HEK293T (cell line): ENCODE results near the gene DOK4.

Source experiments
- BHLHE40 ChIP-seq: fragments of 450-650 bp; IDR thresholded peaks from 2 replicates; pipeline ENCODE4 v1.6.1; 2016; ENCODE audit warnings: mild to moderate bottlenecking, moderate library complexity, borderline replicate concordance
- ELF4 ChIP-seq: fragments of 450-650 bp; IDR thresholded peaks from 2 replicates; pipeline ENCODE4 v1.6.1; 2017; ENCODE audit warnings: antibody characterized with exemption
- FOXK2 ChIP-seq: fragments of 450-650 bp; IDR thresholded peaks from 2 replicates; pipeline ENCODE4 v1.6.1; 2016; ENCODE audit warnings: mild to moderate bottlenecking
- FOXM1 ChIP-seq: fragments of 450-650 bp; IDR thresholded peaks from 2 replicates; pipeline ENCODE4 v1.6.1; 2017; ENCODE audit warnings: mild to moderate bottlenecking, borderline replicate concordance
- HDGF ChIP-seq: fragments of 450-650 bp; IDR thresholded peaks from 2 replicates; pipeline ENCODE4 v1.6.1; 2017; ENCODE audit warnings: antibody characterized with exemption, borderline replicate concordance
- L3MBTL2 ChIP-seq: fragments of 450-650 bp; conservative IDR thresholded peaks from 2 replicates; pipeline ENCODE4 v1.6.1; 2016; ENCODE audit warnings: mild to moderate bottlenecking
- LEF1 ChIP-seq: fragments of 450-650 bp; IDR thresholded peaks from 2 replicates; pipeline ENCODE4 v1.6.1; 2017; ENCODE audit warnings: mild to moderate bottlenecking, borderline replicate concordance
- SP1 ChIP-seq: fragments of 450-650 bp; IDR thresholded peaks from 2 replicates; pipeline ENCODE4 v1.6.1; 2017
- SUZ12 ChIP-seq: fragments of 450-650 bp; IDR thresholded peaks from 2 replicates; pipeline ENCODE4 v1.6.1; 2016; ENCODE audit warnings: mild to moderate bottlenecking
- TARDBP ChIP-seq: fragments of 450-650 bp; IDR thresholded peaks from 2 replicates; pipeline ENCODE4 v1.6.1; 2016
- ZNF384 ChIP-seq: fragments of 450-650 bp; IDR thresholded peaks from 2 replicates; pipeline ENCODE4 v1.6.1; 2016
- TF ChIP-seq, protein P1 (sequence below): fragments of 450-650 bp; IDR thresholded peaks from 2 replicates; pipeline ENCODE4 v1.6.1; 2016

DNA sequence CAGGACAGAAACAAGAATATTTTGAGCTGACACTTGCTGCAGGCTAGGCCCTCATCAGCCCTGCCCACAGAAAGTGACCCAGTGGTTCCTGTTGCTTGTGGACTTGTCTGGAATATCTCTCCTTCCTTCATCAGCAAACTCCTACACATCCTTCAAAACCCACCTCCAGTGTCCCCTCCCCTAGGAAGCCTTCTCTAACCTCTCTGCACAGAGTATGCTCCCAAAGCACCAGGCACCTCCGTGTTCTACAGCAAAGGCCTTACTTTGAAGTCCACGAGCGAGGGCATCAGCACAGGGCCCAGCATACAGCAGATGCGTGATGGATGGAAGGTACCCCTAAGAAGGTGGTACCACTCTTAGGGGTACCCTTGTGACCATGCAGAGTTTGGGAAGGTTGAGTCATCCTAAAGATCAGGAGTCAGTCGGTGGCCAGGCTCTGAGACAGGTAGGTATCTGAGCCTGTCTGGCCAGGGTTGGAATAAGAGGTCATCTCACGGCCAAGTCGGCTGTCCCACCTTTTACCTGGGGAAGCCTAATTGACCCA is 48.1 kb upstream of the DOK4 start:
- TF ChIP-seq ZNF384 (no peak), LEF1 (no peak), FOXM1 (no peak), ELF4 (no peak), SUZ12 (no peak), TARDBP (no peak), HDGF (no peak), SP1 (no peak), L3MBTL2 (no peak), BHLHE40 (no peak), FOXK2 (no peak)
- TF ChIP-seq, protein P1, sequence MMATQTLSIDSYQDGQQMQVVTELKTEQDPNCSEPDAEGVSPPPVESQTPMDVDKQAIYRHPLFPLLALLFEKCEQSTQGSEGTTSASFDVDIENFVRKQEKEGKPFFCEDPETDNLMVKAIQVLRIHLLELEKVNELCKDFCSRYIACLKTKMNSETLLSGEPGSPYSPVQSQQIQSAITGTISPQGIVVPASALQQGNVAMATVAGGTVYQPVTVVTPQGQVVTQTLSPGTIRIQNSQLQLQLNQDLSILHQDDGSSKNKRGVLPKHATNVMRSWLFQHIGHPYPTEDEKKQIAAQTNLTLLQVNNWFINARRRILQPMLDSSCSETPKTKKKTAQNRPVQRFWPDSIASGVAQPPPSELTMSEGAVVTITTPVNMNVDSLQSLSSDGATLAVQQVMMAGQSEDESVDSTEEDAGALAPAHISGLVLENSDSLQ: no peak
